GM23338 (cell line): ENCODE measurements around the gene RASAL3. TPM values are rescaled to one million over a fixed set of nuclear protein-coding genes. Genes with fewer than 3 reads are reported as not detected.
A peak's percentile ranks its signal among the peaks of the same experiment; 100 is the strongest.

ENCODE experiments used
- ATAC-seq: fragments of 200-7000 bp; cut with Tn5 transposase; 3 replicates; pipeline ENCODE4 v1.9.1; 2020
- DNase-seq: peaks from one replicate; pipeline ENCODE4 v3.0.0-alpha.2; 2015; ENCODE audit warnings: low spot score
- H2AFZ ChIP-seq: fragments of 200-600 bp; sonication (generic); 2 replicates; pipeline ENCODE4 v1.8.0; 2016; ENCODE audit warnings: antibody characterized with exemption, mild to moderate bottlenecking, moderate library complexity
- H3F3A ChIP-seq: fragments of 200-600 bp; sonication (generic); replicated peaks from 2 replicates; pipeline ENCODE4 v1.8.0; 2017; ENCODE audit warnings: antibody characterized with exemption, mixed run types, low read depth
- H3K27ac ChIP-seq: fragments of 200-600 bp; sonication (generic); 2 replicates; pipeline ENCODE4 v1.6.1; 2016; ENCODE audit warnings: low read depth
- H3K27me3 ChIP-seq: fragments of 200-600 bp; sonication (generic); 2 replicates; pipeline ENCODE4 v1.8.0; 2016; ENCODE audit warnings: mild to moderate bottlenecking, mixed run types, moderate library complexity; ENCODE audit not compliant: insufficient read depth
- H3K36me3 ChIP-seq: fragments of 200-600 bp; sonication (generic); 2 replicates; pipeline ENCODE4 v1.8.0; 2016; ENCODE audit warnings: mild to moderate bottlenecking; ENCODE audit not compliant: insufficient read depth
- H3K4me1 ChIP-seq: fragments of 200-600 bp; sonication (generic); 2 replicates; pipeline ENCODE4 v1.8.0; 2016; ENCODE audit warnings: mild to moderate bottlenecking, moderate library complexity; ENCODE audit not compliant: insufficient read depth
- H3K4me2 ChIP-seq: fragments of 200-600 bp; sonication (generic); 2 replicates; pipeline ENCODE4 v1.7.1; 2017; ENCODE audit warnings: mixed run types
- H3K4me3 ChIP-seq: fragments of 200-600 bp; sonication (generic); 2 replicates; pipeline ENCODE4 v1.6.1; 2016; ENCODE audit warnings: mixed run types
- H3K79me2 ChIP-seq: fragments of 200-600 bp; sonication (generic); replicated peaks from 2 replicates; pipeline ENCODE4 v1.8.0; 2017; ENCODE audit warnings: mild to moderate bottlenecking; ENCODE audit not compliant: insufficient read depth
- H3K9me2 ChIP-seq: fragments of 200-600 bp; sonication (generic); 2 replicates; pipeline ENCODE4 v1.8.0; 2017; ENCODE audit not compliant: insufficient read depth
- H4K20me1 ChIP-seq: fragments of 200-600 bp; sonication (generic); replicated peaks from 2 replicates; pipeline ENCODE4 v1.8.0; 2017; ENCODE audit warnings: mild to moderate bottlenecking; ENCODE audit not compliant: insufficient read depth
- H3K27ac Mint-ChIP-seq: 2 replicates; pipeline ENCODE4 v1.8.0; 2020; ENCODE audit warnings: inconsistent platforms, mild to moderate bottlenecking, moderate library complexity, mixed read lengths
- H3K27me3 Mint-ChIP-seq: 3 replicates; pipeline ENCODE4 v1.8.0; 2022; ENCODE audit warnings: low read depth, mild to moderate bottlenecking, moderate library complexity, mixed read lengths, inconsistent platforms; ENCODE audit not compliant: insufficient read depth, poor library complexity
- H3K36me3 Mint-ChIP-seq: 3 replicates; pipeline ENCODE4 v1.8.0; 2021; ENCODE audit warnings: low read depth, mild to moderate bottlenecking, inconsistent platforms, moderate library complexity, mixed read lengths
- H3K4me1 Mint-ChIP-seq: 3 replicates; pipeline ENCODE4 v1.8.0; 2020; ENCODE audit warnings: mild to moderate bottlenecking, inconsistent platforms, mixed read lengths
- H3K4me3 Mint-ChIP-seq: 3 replicates; pipeline ENCODE4 v1.8.0; 2021; ENCODE audit warnings: moderate library complexity, mild to moderate bottlenecking, inconsistent platforms, mixed read lengths
- H3K9me3 Mint-ChIP-seq: 3 replicates; pipeline ENCODE4 v1.8.0; 2020; ENCODE audit warnings: moderate library complexity, mild to moderate bottlenecking, inconsistent platforms, mixed read lengths
- CREB1 ChIP-seq: fragments of 250-450 bp; sonication (Bioruptor Pico); IDR thresholded peaks from 2 replicates; pipeline ENCODE4 v1.5.0; 2020; ENCODE audit warnings: low read depth, mild to moderate bottlenecking, moderate library complexity
- JUNB ChIP-seq: IDR thresholded peaks from one replicate; pipeline ENCODE4 v1.6.1; 2016; ENCODE audit warnings: antibody characterized with exemption; ENCODE audit not compliant: unreplicated experiment
- REST ChIP-seq: IDR thresholded peaks from one replicate; pipeline ENCODE4 v1.6.1; 2018; ENCODE audit warnings: antibody characterized with exemption; ENCODE audit not compliant: unreplicated experiment
- ZNF114 ChIP-seq: fragments of 250-450 bp; sonication (Bioruptor Pico); IDR thresholded peaks from 2 replicates; pipeline ENCODE4 v1.5.0; 2020; ENCODE audit warnings: mild to moderate bottlenecking, moderate library complexity
- microRNA counts: library from miRNA; unstranded; fragments of <30 nt; microRNA quantifications from one replicate; lab custom pipeline; 2017
- microRNA-seq: library from miRNA; unstranded; fragments of <30 nt; microRNA quantifications from one replicate; pipeline ENCODE4, GENCODE V29; 2017
- polyA plus RNA-seq: library from polyadenylated mRNA; unstranded; fragments of >200 nt; fragmentation: Nextera tagmentation; extraction: Ambion mirVana; gene quantifications from 2 replicates; pipeline ENCODE4 v1.2.1, GENCODE V29; 2016
- small RNA-seq: library from RNA; depleted of rRNA; stranded (forward); fragments of <200 nt; gene quantifications from one replicate; pipeline ENCODE3, GENCODE V24; 2014; ENCODE audit warnings: low replicate concordance
- total RNA-seq: library from RNA; depleted of rRNA; stranded (reverse); fragments of >200 nt; shearing (Covaris generic); gene quantifications from 2 replicates; pipeline ENCODE4 v1.2.3, GENCODE V29; 2014; rRNA removed

The RASAL3 gene
- total and polyA plus RNA-seq, 2 experiments from 2014 or later = 1.8 to 1.9 TPM

- Histone ChIP-seq H3K27ac (no peak overlapping the region), H3F3A (no peaks in the 10 kb centered on the region), H3K36me3 (no peaks in the 10 kb centered on the region; the same call in 1 of the 2 replicates), H3K79me2 (peaks cover 62% of the 10 kb centered on the region), H4K20me1 (peaks cover 43% of the 10 kb centered on the region), H3K4me3 (no peak overlapping the region), H3K4me1 (no peaks in the 10 kb centered on the region; the same call in 1 of the 2 replicates), H3K9me2 (no peaks in the 10 kb centered on the region), H3K4me2 (no peak overlapping the region), H2AFZ (no peak overlapping the region), H3K27me3 (no peaks in the 10 kb centered on the region)
- Mint-ChIP-seq H3K9me3 (no peaks in the 10 kb centered on the region), H3K4me3 (no peak overlapping the region), H3K36me3 (peaks cover 42% of the 10 kb centered on the region), H3K27me3 (peaks cover 4% of the 10 kb centered on the region), H3K27ac (peak overlapping the region; percentile 70; the same call in 1 of the 2 replicates), H3K4me1 (peaks cover 3% of the 10 kb centered on the region; the same call in 1 of the 3 replicates)
- no peak for ATAC-seq
- DNase-seq = no peak
- TF ChIP-seq JUNB = no peak
- TF ChIP-seq REST = no peak
- TF ChIP-seq CREB1 (CRISPR knock-in tag) = no peak
- no peak for TF ChIP-seq ZNF114 (CRISPR knock-in tag)
These were observed 61.8 kb downstream of the RASAL3 start for GRCh38 chr19:15402411-15403150.

MicroRNAs within 50 kb of the gene (microRNA counts, 767-probe panel; counts per million panel counts)
- microRNA hsa-miR-1470 (lab: Ali Mortazavi, UCI) = not detected

Small RNA genes lying within 50 kb of the gene (microRNA-seq; reads per million reads assigned to microRNA genes)
- not detected for gene MIR1470

Small RNA genes lying within 50 kb of the gene (small RNA-seq; reads per million reads assigned to genes)
- gene MIR1470 = not detected

Other genes starting within 250 kb of the RASAL3 start
- 15.0 and 24.8 TPM in 2 replicates for gene EPHX3, start 232.1 kb downstream of the RASAL3 start, total RNA-seq
- gene EPHX3, start 232.1 kb downstream of the RASAL3 start, polyA plus RNA-seq = 19.7 and 19.8 TPM in 2 replicates
- gene BRD4, start 132.0 kb downstream of the RASAL3 start, total RNA-seq = 63.5 and 63.8 TPM in 2 replicates
- gene BRD4, start 132.0 kb downstream of the RASAL3 start, polyA plus RNA-seq = 115 and 127 TPM in 2 replicates
- gene AKAP8, start 84.8 kb downstream of the RASAL3 start, total RNA-seq = 26.4 and 36.5 TPM in 2 replicates
- gene AKAP8, start 84.8 kb downstream of the RASAL3 start, polyA plus RNA-seq = 22.4 and 25.2 TPM in 2 replicates
- gene AKAP8L, start 45.6 kb downstream of the RASAL3 start, total RNA-seq = 143 and 165 TPM in 2 replicates
- 72.2 and 78.8 TPM in 2 replicates for gene AKAP8L, start 45.6 kb downstream of the RASAL3 start, polyA plus RNA-seq
- 29.0 and 39.5 TPM in 2 replicates for gene WIZ, start 14.6 kb downstream of the RASAL3 start, total RNA-seq
- 8.9 and 10.3 TPM in 2 replicates for gene WIZ, start 14.6 kb downstream of the RASAL3 start, polyA plus RNA-seq
- not detected in 2 replicates for gene PGLYRP2, start 15.0 kb upstream of the RASAL3 start, total RNA-seq
- not detected in 2 replicates for gene PGLYRP2, start 15.0 kb upstream of the RASAL3 start, polyA plus RNA-seq
- 0.19 and 1.5 TPM in 2 replicates for gene CYP4F22, start 44.0 kb upstream of the RASAL3 start, total RNA-seq
- 0.24 and 0.35 TPM in 2 replicates for gene CYP4F22, start 44.0 kb upstream of the RASAL3 start, polyA plus RNA-seq
- gene CYP4F8, start 150.7 kb upstream of the RASAL3 start, total RNA-seq = not detected in 2 replicates
- gene CYP4F8, start 150.7 kb upstream of the RASAL3 start, polyA plus RNA-seq = not detected in 2 replicates
- gene CYP4F3, start 176.4 kb upstream of the RASAL3 start, total RNA-seq = not detected in 2 replicates
- gene CYP4F3, start 176.4 kb upstream of the RASAL3 start, polyA plus RNA-seq = not detected in 2 replicates
- gene CYP4F12, start 208.5 kb upstream of the RASAL3 start, total RNA-seq = not detected in 2 replicates
- not detected in 2 replicates for gene CYP4F12, start 208.5 kb upstream of the RASAL3 start, polyA plus RNA-seq